Natural killer cell (primary cell): Measurements from ENCODE around the gene ERBB4. TPM values are rescaled to one million over a fixed set of nuclear protein-coding genes. Genes with fewer than 3 reads are reported as not detected.
"Not testable (repeated sequence)": the region's sequence is repeated elsewhere in the genome, so short reads cannot be mapped to it uniquely, and the experiment has no call there.

Source experiments
- ATAC-seq, 3 donors: fragments of 150-1000 bp in 2 of 3; fragments of 200-7000 bp in 1 of 3; cut with Tn5 transposase; 1 replicate in 1 of 3; 2 replicates in 2 of 3; pipeline ENCODE4 v1.10.0; 2021; ENCODE audit warnings: mild to moderate bottlenecking in 2 of 3, moderate library complexity in 2 of 3
- DNase-seq, 2 donors: peaks; one replicate each; pipeline versions ENCODE4 v3.0.0 to v3.0.0-alpha.2; 2013 to 2021; ENCODE audit warnings: mixed read lengths in 1 of 2
- H3K27ac ChIP-seq: one replicate; pipeline ENCODE4 v1.5.1; 2013; ENCODE audit warnings: mild to moderate bottlenecking, low read length
- H3K27me3 ChIP-seq: one replicate; pipeline ENCODE4 v1.6.1; 2013; ENCODE audit warnings: low read length; ENCODE audit not compliant: control insufficient read depth, insufficient read depth
- H3K36me3 ChIP-seq: one replicate; pipeline ENCODE4 v1.6.1; 2013; ENCODE audit warnings: low read length; ENCODE audit not compliant: control insufficient read depth, insufficient read depth
- H3K4me1 ChIP-seq: one replicate; pipeline ENCODE4 v1.6.1; 2013; ENCODE audit warnings: low read length; ENCODE audit not compliant: control insufficient read depth, insufficient read depth
- H3K4me3 ChIP-seq: one replicate; pipeline ENCODE4 v1.5.1; 2013; ENCODE audit warnings: low read length
- H3K9me3 ChIP-seq: one replicate; pipeline ENCODE4 v1.6.1; 2013; ENCODE audit warnings: low read length; ENCODE audit not compliant: control insufficient read depth, insufficient read depth
- H3K27ac Mint-ChIP-seq, 2 donors: one replicate each; pipeline ENCODE4 v1.8.0; 2022; ENCODE audit warnings: mild to moderate bottlenecking in 2 of 2, mixed read lengths in 2 of 2, moderate library complexity in 1 of 2
- H3K27me3 Mint-ChIP-seq, 2 donors: one replicate each; pipeline ENCODE4 v1.8.0; 2022; ENCODE audit warnings: low read depth in 2 of 2, mixed read lengths in 2 of 2
- H3K36me3 Mint-ChIP-seq: one replicate; pipeline ENCODE4 v1.8.0; 2022; ENCODE audit warnings: mixed read lengths
- H3K4me1 Mint-ChIP-seq, 2 donors: one replicate each; pipeline ENCODE4 v1.8.0; 2022; ENCODE audit warnings: mixed read lengths in 2 of 2
- H3K4me3 Mint-ChIP-seq: one replicate; pipeline ENCODE4 v1.8.0; 2022; ENCODE audit warnings: mild to moderate bottlenecking, moderate library complexity, mixed read lengths
- H3K9me3 Mint-ChIP-seq, 2 donors: one replicate each; pipeline ENCODE4 v1.8.0; 2022; ENCODE audit warnings: mixed read lengths in 2 of 2
- WGBS: methylation state at CpG from one replicate; pipeline ENCODE4 v1.1.7; 2013; ENCODE audit warnings: missing lambda C conversion rate; ENCODE audit not compliant: insufficient coverage; 5-methylcytosine and 5-hydroxymethylcytosine counted together
- intact Hi-C: fragments of 100-400 bp; cut with micrococcal nuclease; formaldehyde crosslinking; loops from one replicate; pipeline ENCODE4 v1.14.2; 2022
- total RNA-seq, 4 donors: library from RNA; stranded (reverse); fragments of 120-200 nt in 1 of 4; gene quantifications; one replicate each; pipeline versions ENCODE4 v1.2.3 to v1.2.4, GENCODE V29; 2013 to 2022
- TF ChIP-seq, protein P1 (sequence below): fragments of 200-600 bp; IDR thresholded peaks from one replicate; pipeline ENCODE4 v1.8.0; 2022; ENCODE audit warnings: antibody characterized with exemption

Gene ERBB4
- total RNA-seq, 3 donors from 2014 or later (not counting 1 experiment from before 2014, with no cell fraction given) = 0.08 TPM; not detected in 2

GRCh38 chr2:212195626-212196025 lies 343.0 kb downstream of the ERBB4 start:
- Mint-ChIP-seq H3K27me3 (no peaks in the 10 kb centered on the region), H3K36me3 (no peaks in the 10 kb centered on the region), H3K9me3 (peaks cover 3 to 4% of the 10 kb centered on the region in 2 donors), H3K4me3 (no peak overlapping the region), H3K27ac (no peak overlapping the region), H3K4me1 (no peaks in the 10 kb centered on the region)
- no peak for ATAC-seq
- H3K4me1 ChIP-seq = no peaks in the 10 kb centered on the region
- H3K4me3 ChIP-seq = no peak overlapping the region
- WGBS = no CpG with 5 or more reads among the region's 1 CpG
- H3K9me3 ChIP-seq = no peaks in the 10 kb centered on the region
- TF ChIP-seq, protein P1, sequence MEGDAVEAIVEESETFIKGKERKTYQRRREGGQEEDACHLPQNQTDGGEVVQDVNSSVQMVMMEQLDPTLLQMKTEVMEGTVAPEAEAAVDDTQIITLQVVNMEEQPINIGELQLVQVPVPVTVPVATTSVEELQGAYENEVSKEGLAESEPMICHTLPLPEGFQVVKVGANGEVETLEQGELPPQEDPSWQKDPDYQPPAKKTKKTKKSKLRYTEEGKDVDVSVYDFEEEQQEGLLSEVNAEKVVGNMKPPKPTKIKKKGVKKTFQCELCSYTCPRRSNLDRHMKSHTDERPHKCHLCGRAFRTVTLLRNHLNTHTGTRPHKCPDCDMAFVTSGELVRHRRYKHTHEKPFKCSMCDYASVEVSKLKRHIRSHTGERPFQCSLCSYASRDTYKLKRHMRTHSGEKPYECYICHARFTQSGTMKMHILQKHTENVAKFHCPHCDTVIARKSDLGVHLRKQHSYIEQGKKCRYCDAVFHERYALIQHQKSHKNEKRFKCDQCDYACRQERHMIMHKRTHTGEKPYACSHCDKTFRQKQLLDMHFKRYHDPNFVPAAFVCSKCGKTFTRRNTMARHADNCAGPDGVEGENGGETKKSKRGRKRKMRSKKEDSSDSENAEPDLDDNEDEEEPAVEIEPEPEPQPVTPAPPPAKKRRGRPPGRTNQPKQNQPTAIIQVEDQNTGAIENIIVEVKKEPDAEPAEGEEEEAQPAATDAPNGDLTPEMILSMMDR = no peak
- intact Hi-C loops = no loop called here
- H3K27ac ChIP-seq = no peak overlapping the region
- DNase-seq = no peak
- H3K27me3 ChIP-seq = no peaks in the 10 kb centered on the region
- no peaks in the 10 kb centered on the region for H3K36me3 ChIP-seq

DNA sequence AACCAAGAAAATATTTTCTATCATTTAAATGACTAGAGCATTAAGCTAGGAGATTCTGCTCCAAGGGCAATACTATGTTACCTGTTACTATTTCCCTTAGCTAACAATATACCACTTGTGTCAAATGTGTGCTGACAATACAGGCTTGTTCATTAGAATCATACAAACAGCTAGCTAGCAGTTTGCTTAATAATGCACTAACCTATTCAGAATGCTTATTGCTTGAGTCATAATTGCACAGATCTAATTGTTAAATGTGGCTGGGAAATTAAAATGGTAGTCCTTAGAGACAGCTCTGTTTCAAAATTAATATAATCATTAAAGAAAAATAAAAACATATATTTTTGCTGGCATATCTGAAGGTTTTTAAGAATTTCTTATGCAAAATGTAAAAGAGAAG lies 344.2 kb downstream of the ERBB4 start:
- no peaks in the 10 kb centered on the region for H3K36me3 Mint-ChIP-seq
- no peaks in the 10 kb centered on the region for H3K4me1 Mint-ChIP-seq
- DNase-seq (no peak), ATAC-seq (no peak)
- no peaks in the 10 kb centered on the region for H3K27me3 ChIP-seq
- TF ChIP-seq, protein P1 = no peak
- H3K27ac Mint-ChIP-seq = no peak overlapping the region
- no peaks in the 10 kb centered on the region for H3K9me3 ChIP-seq
- no peaks in the 10 kb centered on the region for H3K27me3 Mint-ChIP-seq
- no peaks in the 10 kb centered on the region for H3K4me1 ChIP-seq
- intact Hi-C loops = no loop called here
- H3K4me3 Mint-ChIP-seq = no peak overlapping the region
- H3K4me3 ChIP-seq = no peak overlapping the region
- H3K27ac ChIP-seq = no peak overlapping the region
- no peaks in the 10 kb centered on the region for H3K36me3 ChIP-seq
- peaks cover 3 to 4% of the 10 kb centered on the region in 2 donors for H3K9me3 Mint-ChIP-seq

GRCh38 chr2:212193803-212194202 lies 344.8 kb downstream of the ERBB4 start:
- no peaks in the 10 kb centered on the region for H3K27me3 ChIP-seq
- H3K9me3 Mint-ChIP-seq = peaks cover 3 to 4% of the 10 kb centered on the region in 2 donors

GRCh38 chr2:212193056-212193455 lies 345.5 kb downstream of the ERBB4 start:
- H3K27ac ChIP-seq = no peak overlapping the region
- no peaks in the 10 kb centered on the region for H3K36me3 Mint-ChIP-seq
- no peaks in the 10 kb centered on the region for H3K4me1 ChIP-seq
- ATAC-seq (no peak), DNase-seq (no peak)
- TF ChIP-seq, protein P1 = no peak
- no peak overlapping the region for H3K27ac Mint-ChIP-seq
- peaks cover 4 to 8% of the 10 kb centered on the region in 2 donors for H3K9me3 Mint-ChIP-seq
- 91% methylated on average over 1 of the region's 1 CpG for WGBS
- H3K4me3 ChIP-seq = no peak overlapping the region
- no peaks in the 10 kb centered on the region for H3K27me3 ChIP-seq
- no peak overlapping the region for H3K4me3 Mint-ChIP-seq
- no peaks in the 10 kb centered on the region for H3K36me3 ChIP-seq
- no peaks in the 10 kb centered on the region for H3K27me3 Mint-ChIP-seq
- H3K9me3 ChIP-seq = no peaks in the 10 kb centered on the region
- intact Hi-C loops = no loop called here
- H3K4me1 Mint-ChIP-seq = no peaks in the 10 kb centered on the region

More at GRCh38 chr2:212193803-212194202, 344.8 kb downstream of the ERBB4 start:
- no peak overlapping the region for H3K27ac ChIP-seq
- no peak for ATAC-seq
- TF ChIP-seq, protein P1 = no peak
- no peaks in the 10 kb centered on the region for H3K4me1 Mint-ChIP-seq
- no CpG with 5 or more reads among the region's 1 CpG for WGBS
- no peaks in the 10 kb centered on the region for H3K9me3 ChIP-seq
- H3K27me3 Mint-ChIP-seq = no peaks in the 10 kb centered on the region
- no peak overlapping the region for H3K4me3 Mint-ChIP-seq
- H3K27ac Mint-ChIP-seq = no peak overlapping the region
- H3K4me1 ChIP-seq = no peaks in the 10 kb centered on the region
- H3K36me3 Mint-ChIP-seq = no peaks in the 10 kb centered on the region
- no peak overlapping the region for H3K4me3 ChIP-seq
- no peaks in the 10 kb centered on the region for H3K36me3 ChIP-seq
- intact Hi-C loops = no loop called here
- no peak for DNase-seq

- H3K4me1 ChIP-seq, H3K4me1 Mint-ChIP-seq, H3K36me3 Mint-ChIP-seq, DNase-seq, H3K27ac ChIP-seq, H3K27me3 ChIP-seq, intact Hi-C loops, H3K9me3 ChIP-seq, H3K9me3 Mint-ChIP-seq, H3K4me3 Mint-ChIP-seq, H3K27me3 Mint-ChIP-seq, H3K27ac Mint-ChIP-seq, ATAC-seq, H3K4me3 ChIP-seq, H3K36me3 ChIP-seq: not testable (repeated sequence)
- no CpG with 5 or more reads among the region's 8 CpGs for WGBS
Observed at GRCh38 chr2:212191438-212191837, 347.2 kb downstream of the ERBB4 start.
